Measurements from ENCODE around the gene KLHDC8A. TPM values are rescaled to one million over a fixed set of nuclear protein-coding genes. Genes with fewer than 3 reads are reported as not detected.

The KLHDC8A gene
- total RNA-seq, 1 donor from 2014 or later, result not detected

GRCh38 chr1:205321162-205321958 lies 35.4 kb downstream of the KLHDC8A start, which contains the start of gene NUAK2:
NUAK2 (minus strand) TSS chr1:205321745; CDS start chr1:205321628, 117 bp downstream.
- intact Hi-C loops (cut with DNase I), result loop anchor here (10.0 kb wide), 1 partner anchor 177 kb away; no protein-coding TSS in a partner anchor
- H3K36me3 ChIP-seq, result no peaks in the 10 kb centered on the region
- TF ChIP-seq CTCF (IDR thresholded peaks at IDR 0.05), result peak in 2 of 3 experiments; percentile 17 to 37
- H3K27me3 ChIP-seq, result no peaks in the 10 kb centered on the region
- H3K4me1 ChIP-seq, result peaks cover 0 to 21% of the 10 kb centered on the region in 2 donors
- DNase-seq (ENCODE audit: low spot score in 2 of 2), result peak; percentile 63 to 92
- H3K9me3 ChIP-seq, result no peaks in the 10 kb centered on the region
- peak within 1 kb of the TSS; percentile 79 to 87 for H3K4me3 ChIP-seq
- H3K27ac ChIP-seq, result peak within 1 kb of the TSS; percentile 21 to 40

GRCh38 chr1:205319081-205320018 lies 37.4 kb downstream of the KLHDC8A start:
- H3K4me3 ChIP-seq, result no peak overlapping the region
- no peaks in the 10 kb centered on the region for H3K27me3 ChIP-seq
- no peaks in the 10 kb centered on the region for H3K9me3 ChIP-seq
- H3K4me1 ChIP-seq, result peaks cover 0 to 21% of the 10 kb centered on the region in 2 donors
- no peak overlapping the region for H3K27ac ChIP-seq
- peak in 1 of 2 donors; percentile 78 for DNase-seq (ENCODE audit: low spot score in 2 of 2)
- no peaks in the 10 kb centered on the region for H3K36me3 ChIP-seq
- TF ChIP-seq CTCF (IDR thresholded peaks at IDR 0.05), result no peak
- intact Hi-C loops (cut with DNase I), result loop anchor here (10.0 kb wide), 1 partner anchor 175 kb away; no protein-coding TSS in a partner anchor

- intact Hi-C loops (cut with DNase I), result no loop called here
- no peak for TF ChIP-seq CTCF (IDR thresholded peaks at IDR 0.05)
- Histone ChIP-seq H3K4me3 (no peak overlapping the region), H3K4me1 (peaks cover 0 to 21% of the 10 kb centered on the region in 2 donors), H3K27ac (no peak overlapping the region), H3K36me3 (no peaks in the 10 kb centered on the region), H3K9me3 (no peaks in the 10 kb centered on the region), H3K27me3 (no peaks in the 10 kb centered on the region)
- DNase-seq (ENCODE audit: low spot score in 2 of 2), result no peak
Measured at GRCh38 chr1:205318231-205318991, 38.3 kb downstream of the KLHDC8A start.

GRCh38 chr1:205317311-205317917 lies 39.3 kb downstream of the KLHDC8A start:
- no peak for DNase-seq (ENCODE audit: low spot score in 2 of 2)
- no peak overlapping the region for H3K27ac ChIP-seq
- no peak for TF ChIP-seq CTCF (IDR thresholded peaks at IDR 0.05)
- H3K4me1 ChIP-seq, result peaks cover 0 to 21% of the 10 kb centered on the region in 2 donors
- intact Hi-C loops (cut with DNase I), result no loop called here
- no peaks in the 10 kb centered on the region for H3K36me3 ChIP-seq
- no peak overlapping the region for H3K4me3 ChIP-seq
- no peaks in the 10 kb centered on the region for H3K27me3 ChIP-seq
- no peaks in the 10 kb centered on the region for H3K9me3 ChIP-seq

- H3K27ac ChIP-seq, result no peak overlapping the region
- intact Hi-C loops (cut with DNase I), result no loop called here
- no peak for DNase-seq (ENCODE audit: low spot score in 2 of 2)
- H3K4me1 ChIP-seq, result peaks cover 0 to 19% of the 10 kb centered on the region in 2 donors
- no peaks in the 10 kb centered on the region for H3K27me3 ChIP-seq
- H3K4me3 ChIP-seq, result no peak overlapping the region
- H3K36me3 ChIP-seq, result no peaks in the 10 kb centered on the region
- no peak for TF ChIP-seq CTCF (IDR thresholded peaks at IDR 0.05)
- H3K9me3 ChIP-seq, result no peaks in the 10 kb centered on the region
Measured at GRCh38 chr1:205316161-205316566, 40.6 kb downstream of the KLHDC8A start.

Measured in ascending aorta (tissue), 2 donors.